ENCODE measurements around the gene ZNF473.

ZNF473 gene

GRCh38 chr19:50030225-50030624 lies 4.4 kb downstream of the ZNF473 start:
- no peak overlapping the region for H3K9ac ChIP-seq (ENCODE audit: low read length)
- H3K27me3 ChIP-seq (ENCODE audit: control insufficient read depth, insufficient read depth, low read length): no peaks in the 10 kb centered on the region
- no peak overlapping the region for H3K27ac ChIP-seq (ENCODE audit: low read depth, low read length)
- no peaks in the 10 kb centered on the region for H3K4me1 ChIP-seq (ENCODE audit: control insufficient read depth, insufficient read depth, low read length)
- no peak overlapping the region for H3K4me3 ChIP-seq (ENCODE audit: low read depth, low read length)
- H3K36me3 ChIP-seq (ENCODE audit: control insufficient read depth, insufficient read depth, low read length): peaks cover 52% of the 10 kb centered on the region
- no peaks in the 10 kb centered on the region for H3K9me3 ChIP-seq (ENCODE audit: control insufficient read depth, insufficient read depth, low read depth, low read length)

- Histone ChIP-seq H3K36me3 (ENCODE audit: control insufficient read depth, insufficient read depth, low read length) (peaks cover 59% of the 10 kb centered on the region), H3K4me3 (ENCODE audit: low read depth, low read length) (no peak overlapping the region), H3K27me3 (ENCODE audit: control insufficient read depth, insufficient read depth, low read length) (no peaks in the 10 kb centered on the region), H3K27ac (ENCODE audit: low read depth, low read length) (no peak overlapping the region), H3K9me3 (ENCODE audit: control insufficient read depth, insufficient read depth, low read depth, low read length) (no peaks in the 10 kb centered on the region), H3K9ac (ENCODE audit: low read length) (no peak overlapping the region), H3K4me1 (ENCODE audit: control insufficient read depth, insufficient read depth, low read length) (no peaks in the 10 kb centered on the region)
Measured at GRCh38 chr19:50030937-50031336, 5.1 kb downstream of the ZNF473 start.

- Histone ChIP-seq H3K27ac (ENCODE audit: low read depth, low read length) (no peak overlapping the region), H3K9ac (ENCODE audit: low read length) (no peak overlapping the region), H3K27me3 (ENCODE audit: control insufficient read depth, insufficient read depth, low read length) (no peaks in the 10 kb centered on the region), H3K36me3 (ENCODE audit: control insufficient read depth, insufficient read depth, low read length) (peaks cover 89% of the 10 kb centered on the region), H3K4me1 (ENCODE audit: control insufficient read depth, insufficient read depth, low read length) (no peaks in the 10 kb centered on the region), H3K9me3 (ENCODE audit: control insufficient read depth, insufficient read depth, low read depth, low read length) (peaks cover 4% of the 10 kb centered on the region), H3K4me3 (ENCODE audit: low read depth, low read length) (no peak overlapping the region)
Measured at GRCh38 chr19:50036908-50037307, 11.1 kb downstream of the ZNF473 start.

GRCh38 chr19:50039968-50040367 lies 14.2 kb downstream of the ZNF473 start:
- H3K27ac ChIP-seq (ENCODE audit: low read depth, low read length): no peak overlapping the region
- H3K4me1 ChIP-seq (ENCODE audit: control insufficient read depth, insufficient read depth, low read length): no peaks in the 10 kb centered on the region
- H3K4me3 ChIP-seq (ENCODE audit: low read depth, low read length): no peak overlapping the region
- peaks cover 88% of the 10 kb centered on the region for H3K36me3 ChIP-seq (ENCODE audit: control insufficient read depth, insufficient read depth, low read length)
- peaks cover 32% of the 10 kb centered on the region for H3K9me3 ChIP-seq (ENCODE audit: control insufficient read depth, insufficient read depth, low read depth, low read length)
- H3K9ac ChIP-seq (ENCODE audit: low read length): no peak overlapping the region
- no peaks in the 10 kb centered on the region for H3K27me3 ChIP-seq (ENCODE audit: control insufficient read depth, insufficient read depth, low read length)

- Histone ChIP-seq H3K27me3 (ENCODE audit: control insufficient read depth, insufficient read depth, low read length) (no peaks in the 10 kb centered on the region), H3K4me3 (ENCODE audit: low read depth, low read length) (no peak overlapping the region), H3K9ac (ENCODE audit: low read length) (no peak overlapping the region), H3K36me3 (ENCODE audit: control insufficient read depth, insufficient read depth, low read length) (peaks cover 90% of the 10 kb centered on the region), H3K4me1 (ENCODE audit: control insufficient read depth, insufficient read depth, low read length) (no peaks in the 10 kb centered on the region), H3K9me3 (ENCODE audit: control insufficient read depth, insufficient read depth, low read depth, low read length) (peaks cover 42% of the 10 kb centered on the region), H3K27ac (ENCODE audit: low read depth, low read length) (no peak overlapping the region)
Measured at GRCh38 chr19:50040967-50041366, 15.2 kb downstream of the ZNF473 start.

- Histone ChIP-seq H3K4me1 (ENCODE audit: control insufficient read depth, insufficient read depth, low read length) (no peaks in the 10 kb centered on the region), H3K9me3 (ENCODE audit: control insufficient read depth, insufficient read depth, low read depth, low read length) (peaks cover 48% of the 10 kb centered on the region), H3K9ac (ENCODE audit: low read length) (no peak overlapping the region), H3K27ac (ENCODE audit: low read depth, low read length) (no peak overlapping the region), H3K27me3 (ENCODE audit: control insufficient read depth, insufficient read depth, low read length) (no peaks in the 10 kb centered on the region), H3K4me3 (ENCODE audit: low read depth, low read length) (no peak overlapping the region), H3K36me3 (ENCODE audit: control insufficient read depth, insufficient read depth, low read length) (peaks cover 94% of the 10 kb centered on the region)
Measured at GRCh38 chr19:50042363-50043024, 16.7 kb downstream of the ZNF473 start.

- peaks cover 91% of the 10 kb centered on the region for H3K36me3 ChIP-seq (ENCODE audit: control insufficient read depth, insufficient read depth, low read length)
- no peak overlapping the region for H3K9ac ChIP-seq (ENCODE audit: low read length)
- H3K27me3 ChIP-seq (ENCODE audit: control insufficient read depth, insufficient read depth, low read length): no peaks in the 10 kb centered on the region
- H3K4me3 ChIP-seq (ENCODE audit: low read depth, low read length): no peak overlapping the region
- H3K4me1 ChIP-seq (ENCODE audit: control insufficient read depth, insufficient read depth, low read length): no peaks in the 10 kb centered on the region
- no peak overlapping the region for H3K27ac ChIP-seq (ENCODE audit: low read depth, low read length)
- H3K9me3 ChIP-seq (ENCODE audit: control insufficient read depth, insufficient read depth, low read depth, low read length): peaks cover 59% of the 10 kb centered on the region
Measured at GRCh38 chr19:50043967-50044366, 18.2 kb downstream of the ZNF473 start.

- Histone ChIP-seq H3K4me3 (ENCODE audit: low read depth, low read length) (no peak overlapping the region), H3K27ac (ENCODE audit: low read depth, low read length) (no peak overlapping the region), H3K9ac (ENCODE audit: low read length) (no peak overlapping the region), H3K9me3 (ENCODE audit: control insufficient read depth, insufficient read depth, low read depth, low read length) (peaks cover 59% of the 10 kb centered on the region), H3K4me1 (ENCODE audit: control insufficient read depth, insufficient read depth, low read length) (no peaks in the 10 kb centered on the region), H3K36me3 (ENCODE audit: control insufficient read depth, insufficient read depth, low read length) (peaks cover 81% of the 10 kb centered on the region), H3K27me3 (ENCODE audit: control insufficient read depth, insufficient read depth, low read length) (no peaks in the 10 kb centered on the region)
Measured at GRCh38 chr19:50044922-50045321, 19.1 kb downstream of the ZNF473 start.

GRCh38 chr19:50046649-50047503 lies 21.1 kb downstream of the ZNF473 start:
- Histone ChIP-seq H3K9me3 (ENCODE audit: control insufficient read depth, insufficient read depth, low read depth, low read length) (peaks cover 57% of the 10 kb centered on the region), H3K9ac (ENCODE audit: low read length) (no peak overlapping the region), H3K36me3 (ENCODE audit: control insufficient read depth, insufficient read depth, low read length) (peaks cover 62% of the 10 kb centered on the region), H3K27me3 (ENCODE audit: control insufficient read depth, insufficient read depth, low read length) (no peaks in the 10 kb centered on the region), H3K27ac (ENCODE audit: low read depth, low read length) (no peak overlapping the region), H3K4me1 (ENCODE audit: control insufficient read depth, insufficient read depth, low read length) (no peaks in the 10 kb centered on the region), H3K4me3 (ENCODE audit: low read depth, low read length) (no peak overlapping the region)

- Histone ChIP-seq H3K4me3 (ENCODE audit: low read depth, low read length) (no peak overlapping the region), H3K27ac (ENCODE audit: low read depth, low read length) (no peak overlapping the region), H3K9me3 (ENCODE audit: control insufficient read depth, insufficient read depth, low read depth, low read length) (peaks cover 49% of the 10 kb centered on the region), H3K4me1 (ENCODE audit: control insufficient read depth, insufficient read depth, low read length) (no peaks in the 10 kb centered on the region), H3K27me3 (ENCODE audit: control insufficient read depth, insufficient read depth, low read length) (no peaks in the 10 kb centered on the region), H3K9ac (ENCODE audit: low read length) (no peak overlapping the region), H3K36me3 (ENCODE audit: control insufficient read depth, insufficient read depth, low read length) (peaks cover 54% of the 10 kb centered on the region)
Measured at GRCh38 chr19:50047671-50048070, 21.9 kb downstream of the ZNF473 start.

Measured in HUES6 (cell line).